ENCODE results near the gene PGAP1. TPM values are rescaled to one million over a fixed set of nuclear protein-coding genes. Genes with fewer than 3 reads are reported as not detected.

PGAP1 gene
- total RNA-seq, 2 donors from 2014 or later = 39.2 to 43.6 TPM

- no peaks in the 10 kb centered on the region for H3K36me3 Mint-ChIP-seq (ENCODE audit: low read depth)
- peaks cover 11% of the 10 kb centered on the region for H3K9me3 Mint-ChIP-seq
- H3K27ac ChIP-seq (ENCODE audit: low read depth, low read length) = no peak overlapping the region
- no peaks in the 10 kb centered on the region for H3K27me3 ChIP-seq (ENCODE audit: control insufficient read depth, insufficient read depth, low read length, poor library complexity, severe bottlenecking)
- H3K9ac ChIP-seq (ENCODE audit: extremely low read depth, low read length, poor library complexity, severe bottlenecking) = no peak overlapping the region
- H3K4me1 Mint-ChIP-seq = peaks cover 8% of the 10 kb centered on the region
- H3K27me3 Mint-ChIP-seq (ENCODE audit: insufficient read depth) = no peaks in the 10 kb centered on the region
- H3K4me1 ChIP-seq (ENCODE audit: control insufficient read depth, insufficient read depth, low read length) = peaks cover 4% of the 10 kb centered on the region
- no peaks in the 10 kb centered on the region for H3K36me3 ChIP-seq (ENCODE audit: control insufficient read depth, insufficient read depth, low read length)
- 74 to 88% methylated on average over 1 to 3 of the region's 3 CpGs for WGBS, 2 experiments (ENCODE audit: insufficient coverage in 1 of 2, insufficient read length in 1 of 2)
- no peak for TF ChIP-seq CTCF (conservative IDR thresholded peaks at IDR 0.05)
- H3K4me3 ChIP-seq (ENCODE audit: low read length) = no peak overlapping the region
- no peak overlapping the region for H3K27ac Mint-ChIP-seq
- H3K4me3 Mint-ChIP-seq = no peak overlapping the region
- no peaks in the 10 kb centered on the region for H3K9me3 ChIP-seq (ENCODE audit: control insufficient read depth, low read length)
- DNase-seq = peak; percentile 61
These were observed 45.2 kb upstream of the PGAP1 start for GRCh38 chr2:196971574-196972279.

- TF ChIP-seq CTCF (conservative IDR thresholded peaks at IDR 0.05) = no peak
- Mint-ChIP-seq H3K36me3 (ENCODE audit: low read depth) (no peaks in the 10 kb centered on the region), H3K4me3 (no peak overlapping the region), H3K4me1 (peaks cover 16% of the 10 kb centered on the region), H3K27ac (no peak overlapping the region), H3K27me3 (ENCODE audit: insufficient read depth) (no peaks in the 10 kb centered on the region), H3K9me3 (peaks cover 9% of the 10 kb centered on the region)
- H3K9ac ChIP-seq (ENCODE audit: extremely low read depth, low read length, poor library complexity, severe bottlenecking) = no peak overlapping the region
- H3K36me3 ChIP-seq (ENCODE audit: control insufficient read depth, insufficient read depth, low read length) = no peaks in the 10 kb centered on the region
- WGBS, 2 experiments (ENCODE audit: insufficient coverage in 1 of 2, insufficient read length in 1 of 2) = 93 to 95% methylated on average over 2 to 4 of the region's 4 CpGs
- no peaks in the 10 kb centered on the region for H3K9me3 ChIP-seq (ENCODE audit: control insufficient read depth, low read length)
- H3K27ac ChIP-seq (ENCODE audit: low read depth, low read length) = no peak overlapping the region
- peaks cover 4% of the 10 kb centered on the region for H3K4me1 ChIP-seq (ENCODE audit: control insufficient read depth, insufficient read depth, low read length)
- no peak for DNase-seq
- H3K4me3 ChIP-seq (ENCODE audit: low read length) = no peak overlapping the region
- H3K27me3 ChIP-seq (ENCODE audit: control insufficient read depth, insufficient read depth, low read length, poor library complexity, severe bottlenecking) = no peaks in the 10 kb centered on the region
These were observed 43.6 kb upstream of the PGAP1 start for GRCh38 chr2:196970099-196970498.

- peaks cover 9% of the 10 kb centered on the region for H3K9me3 Mint-ChIP-seq
- peaks cover 22% of the 10 kb centered on the region for H3K4me1 Mint-ChIP-seq
- no peak for TF ChIP-seq CTCF (conservative IDR thresholded peaks at IDR 0.05)
- Histone ChIP-seq H3K27ac (ENCODE audit: low read depth, low read length) (no peak overlapping the region), H3K27me3 (ENCODE audit: control insufficient read depth, insufficient read depth, low read length, poor library complexity, severe bottlenecking) (no peaks in the 10 kb centered on the region), H3K36me3 (ENCODE audit: control insufficient read depth, insufficient read depth, low read length) (no peaks in the 10 kb centered on the region), H3K4me1 (ENCODE audit: control insufficient read depth, insufficient read depth, low read length) (peaks cover 4% of the 10 kb centered on the region), H3K9ac (ENCODE audit: extremely low read depth, low read length, poor library complexity, severe bottlenecking) (no peak overlapping the region), H3K4me3 (ENCODE audit: low read length) (no peak overlapping the region), H3K9me3 (ENCODE audit: control insufficient read depth, low read length) (no peaks in the 10 kb centered on the region)
- H3K27me3 Mint-ChIP-seq (ENCODE audit: insufficient read depth) = no peaks in the 10 kb centered on the region
- WGBS, 2 experiments (ENCODE audit: insufficient coverage in 1 of 2, insufficient read length in 1 of 2) = 98% methylated on average over 1 of the region's 1 CpG; no CpG with 5 or more reads in 1 of the 2 experiments
- H3K36me3 Mint-ChIP-seq (ENCODE audit: low read depth) = no peaks in the 10 kb centered on the region
- H3K4me3 Mint-ChIP-seq = no peak overlapping the region
- DNase-seq = no peak
- no peak overlapping the region for H3K27ac Mint-ChIP-seq
These were observed 42.0 kb upstream of the PGAP1 start for GRCh38 chr2:196968516-196968915.
